T47D (cell line): Measurements from ENCODE around the gene LTO1.

Source experiments
- DNase-seq, 2 experiments: peaks; one replicate each; pipeline versions ENCODE4 v3.0.0 to v3.0.0-alpha.2; 2011 to 2012; ENCODE audit warnings: low read depth in 1 of 2, low spot score in 1 of 2
- JUND ChIP-seq: IDR thresholded peaks from 2 replicates; pipeline ENCODE4 v1.6.1; 2012; ENCODE audit warnings: low read depth
- in situ Hi-C: cut with HindIII; loops from 2 replicates; pipeline ENCODE4 v1.10.0; 2016; ENCODE audit warnings: low sequenced_read_pairs, low pct_unique_long_range_greater_than_20kb

LTO1 gene

DNA sequence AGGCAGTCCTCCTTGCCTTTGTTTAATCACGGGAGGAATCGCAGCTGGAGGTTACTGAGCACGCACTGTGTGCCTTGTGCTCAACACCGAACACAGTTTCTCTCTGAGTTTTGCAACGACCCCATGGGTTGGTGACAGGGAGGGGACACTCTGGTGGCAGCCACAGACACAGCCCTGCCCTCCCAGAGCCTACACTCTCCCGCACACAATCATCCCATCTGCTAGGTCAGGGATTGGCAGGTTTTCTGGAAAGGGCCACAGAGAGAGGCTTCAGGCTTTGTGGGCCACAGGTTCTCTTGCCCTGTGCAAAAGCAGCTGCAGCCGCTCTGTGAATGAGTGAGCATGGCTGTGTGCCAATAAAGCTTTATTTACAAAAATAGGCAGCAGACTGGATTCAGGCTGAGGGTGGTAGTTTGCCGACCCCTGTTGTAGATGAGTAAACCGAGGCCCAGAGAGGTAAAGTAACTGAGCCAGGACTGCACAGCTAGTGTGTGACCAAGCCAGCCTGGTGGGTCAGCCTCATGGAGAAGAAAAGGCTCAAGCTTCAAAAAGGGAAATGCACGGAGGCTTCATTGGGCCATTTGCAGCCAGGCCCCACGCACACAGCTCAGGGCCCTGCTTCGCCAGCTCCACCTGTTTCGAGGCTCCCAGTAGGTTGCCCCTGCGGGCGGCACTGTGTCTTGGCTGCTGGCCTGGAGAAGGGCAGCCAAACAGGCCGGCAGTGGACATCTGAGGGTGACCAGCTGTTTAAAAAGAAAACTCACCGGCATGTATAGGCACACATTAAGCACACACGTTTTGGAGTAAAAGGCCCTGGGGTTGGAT, 16.3 kb downstream of the LTO1 start:
- no peak for DNase-seq

DNA sequence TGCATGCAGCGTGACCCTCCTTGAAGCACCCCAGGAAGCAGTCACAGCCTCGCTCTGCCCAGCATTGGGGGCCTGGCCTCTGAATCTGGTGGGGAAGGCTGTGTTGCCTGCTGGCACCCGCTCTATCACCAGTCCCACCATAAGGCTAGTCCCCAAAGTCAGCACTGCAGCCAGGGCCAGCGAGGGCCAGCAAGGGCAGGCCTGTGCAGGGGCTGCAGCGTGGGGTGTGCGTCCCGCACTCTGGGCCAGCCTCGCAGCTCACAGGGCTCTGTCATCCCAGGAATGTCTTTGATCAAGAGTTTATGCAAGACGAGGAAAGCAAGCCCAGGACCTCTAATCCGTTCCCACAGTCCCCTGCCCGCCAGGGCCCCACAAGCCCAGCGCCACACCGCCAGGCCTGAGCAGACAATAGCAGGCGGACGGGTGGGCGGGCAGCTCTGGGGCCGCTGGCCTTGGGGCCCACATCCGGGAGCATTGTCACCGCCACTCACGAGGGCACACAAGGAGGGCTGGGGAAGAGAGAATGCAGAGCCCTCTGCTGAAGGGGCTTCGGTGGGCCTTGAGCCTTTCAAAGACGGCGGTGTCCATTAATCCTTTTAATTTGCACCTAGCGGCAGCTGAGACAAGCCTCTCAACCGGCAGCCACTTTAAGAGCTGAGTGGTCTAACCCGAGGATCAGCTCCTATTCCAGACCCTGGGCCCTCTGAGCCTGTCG, 17.1 kb downstream of the LTO1 start:
- in situ Hi-C loops: loop anchor here (25.0 kb wide), 1 partner anchor 546 kb away; no protein-coding TSS in a partner anchor
- TF ChIP-seq JUND: no peak

More for the DNA sequence above, 16.3 kb downstream of the LTO1 start:
- TF ChIP-seq JUND: no peak
- in situ Hi-C loops: loop anchor here (25.0 kb wide), 1 partner anchor 547 kb away; no protein-coding TSS in a partner anchor

DNA sequence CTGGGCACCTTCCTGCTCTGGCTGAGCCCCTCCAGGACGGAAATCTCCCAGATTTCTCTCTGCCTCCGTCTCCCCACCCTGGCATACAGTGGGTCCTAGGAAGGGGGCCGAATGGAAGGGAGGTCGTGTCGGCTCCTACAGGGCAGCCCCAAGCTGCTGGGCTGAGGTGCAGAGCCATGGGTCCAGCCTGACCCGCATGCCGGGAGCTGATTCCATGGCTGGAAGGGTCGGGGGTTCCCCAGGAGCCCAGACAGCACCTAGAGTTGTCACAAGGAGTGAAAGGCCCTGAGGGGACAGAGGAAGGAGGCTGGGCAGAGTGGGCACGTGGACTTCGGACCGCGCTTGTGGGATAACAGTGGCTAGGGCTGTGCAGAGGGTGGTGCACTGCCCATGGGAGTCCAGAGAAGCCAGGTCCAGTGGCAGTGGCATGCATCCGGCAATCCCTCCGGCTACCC, 17.7 kb downstream of the LTO1 start:
- in situ Hi-C loops: loop anchor here (25.0 kb wide), 1 partner anchor 545 kb away; no protein-coding TSS in a partner anchor
- DNase-seq: no peak
- TF ChIP-seq JUND: no peak

More for the DNA sequence above, 17.1 kb downstream of the LTO1 start:
- DNase-seq: no peak

DNA sequence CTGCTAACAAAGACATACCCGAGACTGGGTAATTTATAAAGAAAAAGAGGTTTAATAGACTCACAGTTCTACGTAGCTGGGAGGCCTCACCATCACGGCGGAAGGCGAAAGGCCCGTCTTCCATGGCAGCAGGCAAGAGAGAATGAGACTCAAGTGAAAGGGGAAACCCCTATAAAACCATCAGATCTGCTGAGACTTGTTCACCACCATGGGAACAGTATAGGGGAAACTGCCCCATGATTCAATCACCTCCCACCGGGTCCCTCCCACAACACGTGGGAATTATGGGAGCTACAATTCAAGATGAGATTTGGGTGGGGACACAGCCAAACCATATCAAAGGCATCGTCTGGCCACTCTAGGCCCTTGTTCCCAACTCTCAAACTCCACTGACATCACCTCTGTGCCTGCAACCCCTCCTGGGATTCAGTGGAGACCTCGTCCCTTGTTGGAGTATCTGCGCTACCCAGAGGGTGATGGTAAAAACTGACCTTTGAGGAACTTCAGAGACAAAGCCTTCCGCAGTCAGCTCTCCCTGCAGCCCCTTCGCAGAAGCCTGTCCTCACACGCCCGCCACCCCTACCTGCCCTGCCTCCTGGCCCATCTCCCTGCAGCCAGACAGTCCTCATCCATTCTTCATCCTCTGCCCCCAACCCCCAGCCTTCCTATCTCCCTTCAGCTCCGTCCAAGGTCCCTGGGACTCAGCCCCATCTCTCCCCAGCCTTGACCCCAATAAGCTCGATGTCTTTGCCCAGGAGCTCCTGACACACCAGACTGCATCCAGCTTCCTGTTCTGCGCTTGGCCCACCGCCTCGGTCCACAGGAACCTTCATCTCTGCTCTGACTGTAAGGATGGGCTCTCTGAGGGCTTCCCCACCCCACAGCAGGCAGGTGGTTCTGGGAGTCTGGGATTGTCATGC, 18.4 kb downstream of the LTO1 start:
- in situ Hi-C loops: loop anchor here (25.0 kb wide), 1 partner anchor 544 kb away; no protein-coding TSS in a partner anchor
- no peak for DNase-seq
- no peak for TF ChIP-seq JUND

DNA sequence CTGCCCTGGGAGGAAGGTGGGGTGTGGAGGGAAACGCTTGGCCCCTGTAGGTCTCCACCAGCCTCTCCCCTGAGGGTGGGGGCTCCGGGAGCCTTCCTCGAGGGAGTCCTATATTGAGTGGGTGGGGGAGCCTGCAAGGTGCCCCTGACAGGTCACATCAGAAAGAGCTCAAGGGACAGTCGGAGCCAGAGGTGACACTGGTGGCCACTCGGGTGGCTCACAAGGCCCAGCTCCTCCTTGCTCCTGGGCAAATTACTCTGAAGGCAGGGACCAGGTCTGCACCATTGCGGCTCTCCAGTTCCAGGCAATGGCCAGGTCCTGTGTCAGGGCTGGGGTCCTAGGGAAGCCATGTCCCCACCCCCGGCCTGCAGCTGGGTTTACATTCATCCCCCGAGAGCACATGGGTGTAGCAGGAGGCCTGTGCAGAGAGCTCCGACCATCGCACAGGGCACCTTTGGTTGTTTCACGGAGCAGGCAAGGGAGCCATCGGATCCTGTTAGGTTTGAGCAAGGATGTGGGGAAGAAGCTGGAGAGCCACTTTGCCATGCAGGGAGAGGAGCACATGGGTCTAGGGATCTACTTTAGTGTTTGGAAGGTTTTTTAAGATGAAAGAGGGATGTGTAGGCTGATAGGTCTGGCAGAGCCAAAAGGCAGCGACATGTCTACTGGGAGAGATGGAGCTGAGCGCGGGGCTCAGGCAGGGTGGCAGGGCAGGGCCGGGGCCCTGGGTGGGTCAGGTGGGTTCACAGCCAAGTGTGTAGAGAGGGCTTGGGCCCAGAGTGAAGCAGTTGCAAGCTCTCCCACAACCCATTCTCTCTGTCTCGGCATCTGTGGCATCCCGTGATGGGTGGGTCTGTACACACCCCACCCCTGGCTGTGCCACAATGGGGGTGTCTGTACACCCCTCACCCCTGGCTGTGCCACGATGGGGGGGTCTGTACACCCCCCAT, 19.4 kb downstream of the LTO1 start:
- in situ Hi-C loops: loop anchor here (25.0 kb wide), 1 partner anchor 543 kb away; no protein-coding TSS in a partner anchor
- no peak for TF ChIP-seq JUND
- no peak for DNase-seq

DNA sequence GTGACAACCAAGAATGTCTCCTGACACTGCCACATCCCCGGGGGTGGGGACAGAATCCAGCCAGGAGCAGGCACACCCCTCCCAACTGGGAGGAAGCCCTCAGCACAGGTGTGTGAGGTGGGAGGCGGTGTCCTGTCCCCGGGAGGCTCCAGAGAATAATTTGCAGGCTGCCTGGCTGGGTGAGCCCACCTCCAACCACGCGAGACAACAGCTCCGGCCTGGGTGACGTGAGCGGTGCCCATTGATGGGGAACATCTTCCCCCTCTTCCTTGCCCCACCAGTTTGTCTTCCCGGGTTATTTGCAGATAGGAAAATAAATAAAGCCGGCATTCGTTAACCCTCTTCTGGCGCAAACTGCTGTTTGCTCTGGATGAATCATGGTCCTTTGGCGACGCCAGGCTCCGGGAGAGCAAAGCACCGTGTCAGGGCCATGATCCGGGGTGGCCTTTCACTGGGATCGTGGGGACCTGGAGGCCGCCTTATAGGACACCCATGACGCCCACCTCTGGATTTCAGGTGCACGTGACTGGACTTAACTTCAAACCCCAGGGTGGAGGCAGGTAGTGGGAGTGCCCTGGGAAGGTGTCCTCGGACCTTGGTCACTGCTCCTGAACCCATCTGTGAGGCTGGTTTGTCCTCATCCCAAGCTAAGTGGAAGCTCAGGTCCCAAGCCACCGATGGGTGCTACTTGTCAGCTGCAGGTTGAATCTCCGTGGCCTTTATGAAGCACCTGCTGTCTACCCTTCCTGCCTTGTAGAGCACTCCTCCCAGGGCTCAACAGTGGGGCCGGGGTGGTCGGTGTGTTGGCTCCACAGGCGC, 20.3 kb downstream of the LTO1 start:
- in situ Hi-C loops: loop anchor here (25.0 kb wide), 1 partner anchor 543 kb away; no protein-coding TSS in a partner anchor
- TF ChIP-seq JUND: peak; percentile 84; the same call in 1 of the 2 replicates
- DNase-seq: peak; percentile 86 to 98

DNA sequence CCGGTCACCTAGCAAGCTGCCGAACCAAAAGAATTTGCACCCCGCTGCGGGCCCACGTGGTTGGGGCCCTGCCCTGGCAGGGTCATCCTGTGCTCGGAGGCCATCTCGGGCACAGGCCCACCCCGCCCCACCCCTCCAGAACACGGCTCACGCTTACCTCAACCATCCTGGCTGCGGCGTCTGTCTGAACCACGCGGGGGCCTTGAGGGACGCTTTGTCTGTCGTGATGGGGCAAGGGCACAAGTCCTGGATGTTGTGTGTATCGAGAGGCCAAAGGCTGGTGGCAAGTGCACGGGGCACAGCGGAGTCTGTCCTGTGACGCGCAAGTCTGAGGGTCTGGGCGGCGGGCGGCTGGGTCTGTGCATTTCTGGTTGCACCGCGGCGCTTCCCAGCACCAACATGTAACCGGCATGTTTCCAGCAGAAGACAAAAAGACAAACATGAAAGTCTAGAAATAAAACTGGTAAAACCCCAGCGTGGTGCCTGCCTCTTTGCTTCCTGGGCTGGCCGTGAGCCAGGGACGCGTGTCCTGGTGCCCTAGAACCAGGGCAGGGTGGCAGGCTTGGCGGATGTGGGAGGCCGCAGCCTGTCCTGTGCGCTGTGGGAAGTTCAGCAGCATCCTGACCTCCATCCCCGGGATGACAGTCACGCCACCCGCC, 21.0 kb downstream of the LTO1 start:
- no peak for TF ChIP-seq JUND
- in situ Hi-C loops: loop anchor here (25.0 kb wide), 1 partner anchor 542 kb away; no protein-coding TSS in a partner anchor
- DNase-seq: peak; percentile 65 to 94

DNA sequence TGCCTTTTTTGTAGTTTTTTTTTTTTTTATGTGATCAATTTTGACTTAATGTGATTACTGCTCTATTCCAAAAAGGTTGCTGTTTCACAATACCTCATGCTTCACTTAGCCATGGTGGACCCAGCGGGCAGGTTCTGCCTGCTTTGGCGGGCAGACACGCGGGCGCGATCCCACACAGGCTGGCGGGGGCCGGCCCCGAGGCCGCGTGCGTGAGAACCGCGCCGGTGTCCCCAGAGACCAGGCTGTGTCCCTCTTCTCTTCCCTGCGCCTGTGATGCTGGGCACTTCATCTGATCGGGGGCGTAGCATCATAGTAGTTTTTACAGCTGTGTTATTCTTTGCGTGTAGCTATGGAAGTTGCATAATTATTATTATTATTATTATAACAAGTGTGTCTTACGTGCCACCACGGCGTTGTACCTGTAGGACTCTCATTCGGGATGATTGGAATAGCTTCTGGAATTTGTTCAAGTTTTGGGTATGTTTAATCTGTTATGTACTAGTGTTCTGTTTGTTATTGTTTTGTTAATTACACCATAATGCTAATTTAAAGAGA, 21.7 kb downstream of the LTO1 start:
- in situ Hi-C loops: loop anchor here (25.0 kb wide), 1 partner anchor 541 kb away; no protein-coding TSS in a partner anchor
- DNase-seq: no peak
- TF ChIP-seq JUND: no peak

DNA sequence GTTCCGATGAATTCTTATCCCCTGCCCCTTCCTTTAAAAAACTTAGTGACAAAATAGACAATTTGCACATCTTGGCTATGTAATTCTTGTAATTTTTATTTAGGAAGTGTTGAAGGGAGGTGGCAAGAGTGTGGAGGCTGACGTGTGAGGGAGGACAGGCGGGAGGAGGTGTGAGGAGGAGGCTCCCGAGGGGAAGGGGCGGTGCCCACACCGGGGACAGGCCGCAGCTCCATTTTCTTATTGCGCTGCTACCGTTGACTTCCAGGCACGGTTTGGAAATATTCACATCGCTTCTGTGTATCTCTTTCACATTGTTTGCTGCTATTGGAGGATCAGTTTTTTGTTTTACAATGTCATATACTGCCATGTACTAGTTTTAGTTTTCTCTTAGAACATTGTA, 22.2 kb downstream of the LTO1 start:
- in situ Hi-C loops: loop anchor here (25.0 kb wide), 1 partner anchor 541 kb away; no protein-coding TSS in a partner anchor
- no peak for DNase-seq
- no peak for TF ChIP-seq JUND
